Stromal cell of bone marrow (primary cell): ENCODE results near the gene FOLR3.
"Not testable (repeated sequence)": the region's sequence is repeated elsewhere in the genome, so short reads cannot be mapped to it uniquely, and the experiment has no call there.

Experiments
- DNase-seq: peaks from one replicate; pipeline ENCODE4 v3.0.0-alpha.2; 2012; ENCODE audit warnings: low read depth

FOLR3 gene

GRCh38 chr11:72135473-72135872 lies at the start of gene FOLR3:
Gene FOLR3, plus strand, starts transcription at chr11:72135725. Its CDS starts 228 bp downstream, at chr11:72135953.
- not testable (repeated sequence) for DNase-seq

- no peak for DNase-seq
Measured at GRCh38 chr11:72088076-72088808, 47.3 kb upstream of the FOLR3 start.

- peak; percentile 45 for DNase-seq
Measured at GRCh38 chr11:72091292-72091691, 44.2 kb upstream of the FOLR3 start.

- DNase-seq, result no peak
Measured at GRCh38 chr11:72098741-72099140, 36.8 kb upstream of the FOLR3 start.

- no peak for DNase-seq
Measured at GRCh38 chr11:72100009-72100408, 35.5 kb upstream of the FOLR3 start.

- no peak for DNase-seq
Measured at GRCh38 chr11:72100462-72100861, 35.1 kb upstream of the FOLR3 start.

- DNase-seq, result no peak
Measured at GRCh38 chr11:72102162-72102561, 33.4 kb upstream of the FOLR3 start.

GRCh38 chr11:72102631-72102945 lies 32.9 kb upstream of the FOLR3 start:
- no peak for DNase-seq

GRCh38 chr11:72102946-72103753 lies 32.4 kb upstream of the FOLR3 start, which contains the start of gene LAMTOR1:
Gene LAMTOR1, minus strand, starts transcription at chr11:72103297. Its CDS starts 73 bp downstream, at chr11:72103224.
- DNase-seq, result peak; percentile 98

GRCh38 chr11:72103754-72104167 lies 31.8 kb upstream of the FOLR3 start:
- no peak for DNase-seq

- no peak for DNase-seq
Measured at GRCh38 chr11:72105888-72106287, 29.6 kb upstream of the FOLR3 start, which contains the start of gene TOMT. Gene TOMT, plus strand, starts transcription at chr11:72105924. Its CDS starts 28 bp downstream, at chr11:72105952.

GRCh38 chr11:72111300-72112142 lies 24.0 kb upstream of the FOLR3 start:
- DNase-seq, result no peak

GRCh38 chr11:72112143-72112977 lies 23.2 kb upstream of the FOLR3 start, which contains the start of gene ANAPC15:
Gene ANAPC15, minus strand, starts transcription at chr11:72112695. Its CDS starts 1,419 bp downstream, at chr11:72111276.
- DNase-seq, result peak; percentile 100

GRCh38 chr11:72112978-72113808 lies 22.3 kb upstream of the FOLR3 start:
- DNase-seq, result no peak

GRCh38 chr11:72114570-72114969 lies 21.0 kb upstream of the FOLR3 start:
- peak; percentile 56 for DNase-seq

- DNase-seq, result no peak
Measured at GRCh38 chr11:72116019-72116755, 19.3 kb upstream of the FOLR3 start.

GRCh38 chr11:72119198-72119597 lies 16.3 kb upstream of the FOLR3 start:
- no peak for DNase-seq

GRCh38 chr11:72120930-72121329 lies 14.6 kb upstream of the FOLR3 start:
- DNase-seq, result no peak

GRCh38 chr11:72122607-72123006 lies 12.9 kb upstream of the FOLR3 start:
- DNase-seq, result no peak
